ENCODE data around the gene TOMT. TPM values are rescaled to one million over a fixed set of nuclear protein-coding genes. Genes with fewer than 3 reads are reported as not detected.

Gene TOMT
- total RNA-seq, 2 donors from 2014 or later: not detected

- Histone ChIP-seq H3K27me3 (no peaks in the 10 kb centered on the region), H3K9ac (ENCODE audit: low read depth in 2 of 2, low read length in 2 of 2) (no peak overlapping the region), H3K9me3 (no peaks in the 10 kb centered on the region), H3K4me1 (no peaks in the 10 kb centered on the region), H3K4me3 (no peak overlapping the region), H3K27ac (no peak overlapping the region), H3K36me3 (no peaks in the 10 kb centered on the region)
- intact Hi-C loops (cut with DNase I): no loop called here
- DNase-seq: no peak
- TF ChIP-seq, protein P1, sequence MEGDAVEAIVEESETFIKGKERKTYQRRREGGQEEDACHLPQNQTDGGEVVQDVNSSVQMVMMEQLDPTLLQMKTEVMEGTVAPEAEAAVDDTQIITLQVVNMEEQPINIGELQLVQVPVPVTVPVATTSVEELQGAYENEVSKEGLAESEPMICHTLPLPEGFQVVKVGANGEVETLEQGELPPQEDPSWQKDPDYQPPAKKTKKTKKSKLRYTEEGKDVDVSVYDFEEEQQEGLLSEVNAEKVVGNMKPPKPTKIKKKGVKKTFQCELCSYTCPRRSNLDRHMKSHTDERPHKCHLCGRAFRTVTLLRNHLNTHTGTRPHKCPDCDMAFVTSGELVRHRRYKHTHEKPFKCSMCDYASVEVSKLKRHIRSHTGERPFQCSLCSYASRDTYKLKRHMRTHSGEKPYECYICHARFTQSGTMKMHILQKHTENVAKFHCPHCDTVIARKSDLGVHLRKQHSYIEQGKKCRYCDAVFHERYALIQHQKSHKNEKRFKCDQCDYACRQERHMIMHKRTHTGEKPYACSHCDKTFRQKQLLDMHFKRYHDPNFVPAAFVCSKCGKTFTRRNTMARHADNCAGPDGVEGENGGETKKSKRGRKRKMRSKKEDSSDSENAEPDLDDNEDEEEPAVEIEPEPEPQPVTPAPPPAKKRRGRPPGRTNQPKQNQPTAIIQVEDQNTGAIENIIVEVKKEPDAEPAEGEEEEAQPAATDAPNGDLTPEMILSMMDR (IDR thresholded peaks at IDR 0.05): no peak
Observed at GRCh38 chr11:72154816-72155215, 49.1 kb downstream of the TOMT start.

DNA sequence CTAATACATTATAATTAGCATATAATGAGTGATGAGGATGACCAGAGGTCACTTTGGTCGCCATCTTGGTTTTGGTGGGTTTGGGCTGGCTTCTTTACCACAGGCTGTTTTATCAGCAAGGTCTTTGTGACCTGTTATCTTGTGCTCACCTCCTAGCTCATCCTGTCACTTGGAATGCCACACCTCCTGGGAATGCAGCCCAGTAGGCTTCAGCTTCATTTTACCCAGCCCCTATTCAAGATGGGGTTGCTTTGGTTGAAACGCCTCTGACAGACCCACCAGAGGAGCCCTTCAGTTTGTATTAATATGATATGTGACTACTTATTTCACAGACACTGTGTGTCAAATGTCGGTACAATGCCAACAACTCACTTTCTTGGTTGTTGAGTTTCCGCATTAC lies 50.0 kb downstream of the TOMT start:
- Histone ChIP-seq H3K9ac (ENCODE audit: low read depth in 2 of 2, low read length in 2 of 2) (no peak overlapping the region), H3K4me3 (no peak overlapping the region), H3K27me3 (no peaks in the 10 kb centered on the region), H3K36me3 (no peaks in the 10 kb centered on the region), H3K4me1 (no peaks in the 10 kb centered on the region), H3K9me3 (no peaks in the 10 kb centered on the region), H3K27ac (no peak overlapping the region)
- no peak for DNase-seq
- intact Hi-C loops (cut with DNase I): no loop called here
- TF ChIP-seq, protein P1 (IDR thresholded peaks at IDR 0.05): no peak

DNA sequence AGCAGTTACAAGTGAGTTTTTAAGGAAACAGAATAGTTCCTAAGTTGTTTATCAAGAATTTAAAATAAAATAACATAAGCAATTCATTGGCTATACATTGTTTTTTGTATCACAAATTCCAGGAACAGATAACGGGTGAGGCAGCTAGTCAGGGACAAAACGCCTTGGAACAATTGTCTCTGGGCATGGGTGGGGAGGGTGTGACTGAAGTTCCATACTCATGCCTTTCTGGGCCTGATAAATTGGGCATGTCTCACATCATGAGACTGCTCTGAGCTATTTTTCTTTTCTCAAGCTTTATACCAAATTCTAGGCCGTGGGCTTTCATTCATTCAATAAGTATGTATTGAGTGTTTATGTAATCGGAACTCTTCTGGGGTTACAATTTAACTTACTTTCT lies 51.4 kb downstream of the TOMT start:
- H3K9ac ChIP-seq (ENCODE audit: low read depth in 2 of 2, low read length in 2 of 2): no peak overlapping the region
- DNase-seq: no peak

More for the DNA sequence above, 51.4 kb downstream of the TOMT start:
- Histone ChIP-seq H3K27me3 (no peaks in the 10 kb centered on the region), H3K9me3 (no peaks in the 10 kb centered on the region), H3K27ac (no peak overlapping the region), H3K4me3 (no peak overlapping the region), H3K36me3 (no peaks in the 10 kb centered on the region), H3K4me1 (no peaks in the 10 kb centered on the region)
- intact Hi-C loops (cut with DNase I): no loop called here
- TF ChIP-seq, protein P1 (IDR thresholded peaks at IDR 0.05): no peak

Small RNA genes lying within 50 kb of the gene (microRNA-seq; reads per million reads assigned to microRNA genes)
- not detected for gene MIR3165

Other genes starting within 250 kb of the TOMT start
- not detected for gene DEFB131B, start 227.5 kb upstream of the TOMT start, total RNA-seq
- 10 to 100 TPM in 1 of 2 donors, 1 to 10 TPM in 1; 7.9 to 13.3 TPM for gene XNDC1N, start 177.3 kb upstream of the TOMT start, total RNA-seq
- 10 to 100 TPM; 28.6 to 43.0 TPM for gene RNF121, start 176.9 kb upstream of the TOMT start, total RNA-seq
- 1 to 10 TPM; 5.6 to 9.0 TPM for gene IL18BP, start 107.0 kb upstream of the TOMT start, total RNA-seq
- 100 to 1,000 TPM; 154 to 158 TPM for gene NUMA1, start 25.4 kb upstream of the TOMT start, total RNA-seq
- gene LRRC51, start 25.1 kb upstream of the TOMT start, total RNA-seq: 10 to 100 TPM in 1 of 2 donors, 1 to 10 TPM in 1; 6.2 to 10.9 TPM
- 10 to 100 TPM; 84.9 to 93.4 TPM for gene LAMTOR1, start 2.6 kb upstream of the TOMT start, total RNA-seq
- 10 to 100 TPM; 45.1 to 70.1 TPM for gene ANAPC15, start 6.8 kb downstream of the TOMT start, total RNA-seq
- not detected for gene FOLR3, start 29.8 kb downstream of the TOMT start, total RNA-seq
- under 1 TPM in 1 of 2 donors, not detected in 1; 0.59 TPM for gene FOLR1, start 86.2 kb downstream of the TOMT start, total RNA-seq
- 10 to 100 TPM in 1 of 2 donors, 1 to 10 TPM in 1; 4.5 to 15.4 TPM for gene FOLR2, start 110.9 kb downstream of the TOMT start, total RNA-seq
- gene INPPL1, start 118.8 kb downstream of the TOMT start, total RNA-seq: 100 to 1,000 TPM; 120 to 166 TPM
- gene PHOX2A, start 138.3 kb downstream of the TOMT start, total RNA-seq: under 1 TPM; 0.27 to 0.37 TPM